Right lobe of liver (tissue), 4 donors: ENCODE data around the gene ZFAND3.

Experiments used
- CTCF ChIP-seq, 4 donors: fragments of 200-600 bp in 3 of 4; fragments of 450-650 bp in 1 of 4; IDR thresholded peaks; one replicate each; pipeline versions ENCODE4 v1.5.1 to v1.8.0; 2016 to 2022; ENCODE audit warnings: antibody characterized with exemption in 4 of 4, mild to moderate bottlenecking in 2 of 4
- POLR2A ChIP-seq: fragments of 450-650 bp; IDR thresholded peaks from one replicate; pipeline ENCODE4 v1.6.1; 2017; ENCODE audit warnings: antibody characterized with exemption, mild to moderate bottlenecking
- donor health status: DM: no; HTN: no; CAD: no.
- donor health status: DM: no; HTN: no; CAD: no.
- donor health status: DM: no; HTN: yes; CAD: no.

- TF ChIP-seq CTCF (IDR thresholded peaks at IDR 0.05) (no peak), POLR2A (no peak)
Measured at GRCh38 chr6:38110481-38110971, 291.0 kb downstream of the ZFAND3 start.
